Measurements from ENCODE around the gene LRRFIP1. TPM values are rescaled to one million over a fixed set of nuclear protein-coding genes. Genes with fewer than 3 reads are reported as not detected.

Gene LRRFIP1
- total and polyA plus RNA-seq, 9 of the 15 experiments (the other 6 are each of a cell fraction or from before 2014, with no cell fraction given), result 13.1 to 45.2 (median 31.3) TPM

GRCh38 chr2:237723602-237724001 is 96.2 kb downstream of the LRRFIP1 start (continued):
- no peak for TF ChIP-seq ZNF212 (CRISPR knock-in tag; IDR thresholded peaks at IDR 0.05)
- TF ChIP-seq MIER1 (IDR thresholded peaks at IDR 0.05; ENCODE audit: low read depth), result no peak
- no peak for TF ChIP-seq KDM1A (IDR thresholded peaks at IDR 0.05)
- no peak for TF ChIP-seq ATF3 (IDR thresholded peaks at IDR 0.05)
- TF ChIP-seq ATF3 (CRISPR knock-in tag; conservative IDR thresholded peaks at IDR 0.05), result no peak
- TF ChIP-seq HDAC1 (IDR thresholded peaks at IDR 0.05), result peak in 1 of 2 experiments; percentile 49; a peak in 1 of 4 replicates
- TF ChIP-seq ZNF507 (tag; conservative IDR thresholded peaks at IDR 0.05), result no peak
- 0 out of 2 replicates have a peak, but pooled peaks have one; percentile 9 for TF ChIP-seq BHLHE40 (IDR thresholded peaks at IDR 0.05; ENCODE audit: low read length)
- no peak for TF ChIP-seq HDAC6 (IDR thresholded peaks at IDR 0.05; ENCODE audit: low read depth, low read length)
- no peak for TF ChIP-seq POLR2AphosphoS2 (IDR thresholded peaks at IDR 0.05; ENCODE audit: low read length)
- no peak for TF ChIP-seq MTA3 (IDR thresholded peaks at IDR 0.05; ENCODE audit: borderline replicate concordance)
- TF ChIP-seq TEAD4 (IDR thresholded peaks at IDR 0.05; ENCODE audit: low read length), result peak; percentile 68
- no peak for TF ChIP-seq TEAD4 (CRISPR knock-in tag; IDR thresholded peaks at IDR 0.05; ENCODE audit: borderline replicate concordance)
- no peak for TF ChIP-seq JUN (IDR thresholded peaks at IDR 0.05; ENCODE audit: borderline replicate concordance, low read depth, low read length)
- TF ChIP-seq JUN (CRISPR knock-in tag; IDR thresholded peaks at IDR 0.05; ENCODE audit: borderline replicate concordance), result no peak
- no peak for TF ChIP-seq ZNF184 (CRISPR knock-in tag; IDR thresholded peaks at IDR 0.05)
- TF ChIP-seq TFAP4 (CRISPR knock-in tag; IDR thresholded peaks at IDR 0.05; ENCODE audit: borderline replicate concordance), result peak; percentile 95
- no peak for TF ChIP-seq TBP (optimal IDR thresholded peaks at IDR 0.05; ENCODE audit: low read depth, low read length)
- TF ChIP-seq FOXJ2 (tag; IDR thresholded peaks at IDR 0.05), result no peak
- 0 out of 4 replicates have a peak, but pooled peaks of 1 of the 2 experiments have one; percentile 22 for TF ChIP-seq RCOR1 (IDR thresholded peaks at IDR 0.05; ENCODE audit: borderline replicate concordance in 1 of 2, low read depth in 2 of 2, low read length in 2 of 2)
- TF ChIP-seq ELK1 (CRISPR knock-in tag; IDR thresholded peaks at IDR 0.05), result no peak
- TF ChIP-seq SIN3A (IDR thresholded peaks at IDR 0.05; ENCODE audit: borderline replicate concordance in 2 of 2, control insufficient read depth in 1 of 2, low read depth in 2 of 2, low read length in 2 of 2), result peak in 1 of 2 experiments; percentile 49; a peak in 1 of 4 replicates
- TF ChIP-seq CREM (IDR thresholded peaks at IDR 0.05; ENCODE audit: low read depth), result peak; percentile 16; the same call in 1 of the 2 replicates

All from K562 (cell line).